OCI-LY7 (cell line): ENCODE results near the gene SETD7.
"Not testable (repeated sequence)": the region's sequence is repeated elsewhere in the genome, so short reads cannot be mapped to it uniquely, and the experiment has no call there.

ENCODE experiments used
- CTCF ChIP-seq: fragments of 200-600 bp; sonication (generic); conservative IDR thresholded peaks from 2 replicates; pipeline ENCODE4 v1.5.1; 2014; ENCODE audit warnings: mild to moderate bottlenecking, antibody characterized with exemption, low read length, moderate library complexity, mixed read lengths
- EZH2phosphoT487 ChIP-seq: fragments of 200-600 bp; sonication (generic); IDR thresholded peaks from 2 replicates; pipeline ENCODE4 v1.6.1; 2018; ENCODE audit warnings: low read depth, borderline replicate concordance, mild to moderate bottlenecking, mixed run types, antibody characterized with exemption, low read length, moderate library complexity, mixed read lengths

DNA sequence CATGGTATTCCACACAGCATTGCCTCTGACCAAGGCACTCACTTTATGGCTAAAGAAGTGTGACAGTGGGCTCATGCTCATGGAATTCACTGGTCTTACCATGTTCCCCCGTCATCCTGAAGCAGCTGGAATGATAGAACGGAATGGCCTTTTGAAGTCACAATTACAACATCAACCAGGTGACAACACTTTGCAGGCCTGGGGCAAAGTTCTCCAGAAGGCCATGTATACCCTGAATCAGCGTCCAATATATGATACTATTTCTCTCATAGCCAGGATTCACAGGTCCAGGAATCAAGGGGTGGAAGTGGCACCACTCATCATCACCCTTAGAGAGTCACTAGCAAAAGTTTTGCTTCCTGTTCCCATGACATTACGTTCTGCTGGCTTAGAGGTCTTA, 108.9 kb downstream of the SETD7 start:
- not testable (repeated sequence) for TF ChIP-seq CTCF, EZH2phosphoT487
